ENCODE results near the gene INSIG1. TPM values are rescaled to one million over a fixed set of nuclear protein-coding genes. Genes with fewer than 3 reads are reported as not detected.

Gene INSIG1
- total RNA-seq, 4 donors from 2014 or later = 24.7 to 77.6 (median 64.6) TPM

GRCh38 chr7:155284496-155285274 is 13.0 kb upstream of the INSIG1 start:
- 67 to 77% methylated on average over 3 of the region's 10 CpGs for WGBS, 2 donors
- intact Hi-C loops (cut with DNase I) = no loop called here
- Histone ChIP-seq H3K9me3 (no peaks in the 10 kb centered on the region), H3K36me3 (no peaks in the 10 kb centered on the region), H3K27ac (no peak overlapping the region), H3K4me1 (peaks cover 0 to 24% (median 0%) of the 10 kb centered on the region in 3 donors), H3K4me3 (no peak overlapping the region), H3K27me3 (peaks cover 0 to 48% (median 0%) of the 10 kb centered on the region in 4 donors)
- TF ChIP-seq, protein P1, sequence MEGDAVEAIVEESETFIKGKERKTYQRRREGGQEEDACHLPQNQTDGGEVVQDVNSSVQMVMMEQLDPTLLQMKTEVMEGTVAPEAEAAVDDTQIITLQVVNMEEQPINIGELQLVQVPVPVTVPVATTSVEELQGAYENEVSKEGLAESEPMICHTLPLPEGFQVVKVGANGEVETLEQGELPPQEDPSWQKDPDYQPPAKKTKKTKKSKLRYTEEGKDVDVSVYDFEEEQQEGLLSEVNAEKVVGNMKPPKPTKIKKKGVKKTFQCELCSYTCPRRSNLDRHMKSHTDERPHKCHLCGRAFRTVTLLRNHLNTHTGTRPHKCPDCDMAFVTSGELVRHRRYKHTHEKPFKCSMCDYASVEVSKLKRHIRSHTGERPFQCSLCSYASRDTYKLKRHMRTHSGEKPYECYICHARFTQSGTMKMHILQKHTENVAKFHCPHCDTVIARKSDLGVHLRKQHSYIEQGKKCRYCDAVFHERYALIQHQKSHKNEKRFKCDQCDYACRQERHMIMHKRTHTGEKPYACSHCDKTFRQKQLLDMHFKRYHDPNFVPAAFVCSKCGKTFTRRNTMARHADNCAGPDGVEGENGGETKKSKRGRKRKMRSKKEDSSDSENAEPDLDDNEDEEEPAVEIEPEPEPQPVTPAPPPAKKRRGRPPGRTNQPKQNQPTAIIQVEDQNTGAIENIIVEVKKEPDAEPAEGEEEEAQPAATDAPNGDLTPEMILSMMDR (IDR thresholded peaks at IDR 0.05) = no peak
- TF ChIP-seq POLR2A (IDR thresholded peaks at IDR 0.05) = no peak
- DNase-seq = no peak

DNA sequence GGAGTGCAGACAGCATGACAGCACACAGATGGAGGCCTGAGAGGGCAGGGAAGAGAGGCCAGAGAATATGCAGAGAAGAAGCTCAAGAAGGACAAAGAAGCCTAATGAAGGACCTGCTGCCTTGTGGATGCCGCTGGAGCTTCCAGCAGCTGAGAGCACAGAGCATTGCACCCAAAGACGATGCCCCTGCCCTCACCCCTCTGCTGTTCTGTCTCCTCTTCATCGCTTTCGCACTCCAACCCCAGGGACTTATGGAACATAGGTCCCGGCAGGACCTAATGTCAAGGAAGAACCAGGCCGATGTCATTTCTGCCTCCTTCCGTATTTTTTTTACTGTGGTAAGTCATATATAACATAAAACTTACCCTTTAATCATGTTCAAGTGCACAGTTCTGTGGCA is 12.3 kb upstream of the INSIG1 start:
- Histone ChIP-seq H3K9me3 (no peaks in the 10 kb centered on the region), H3K36me3 (no peaks in the 10 kb centered on the region), H3K27me3 (peaks cover 0 to 48% (median 0%) of the 10 kb centered on the region in 4 donors), H3K4me3 (no peak overlapping the region), H3K27ac (no peak overlapping the region), H3K4me1 (peaks cover 0 to 22% (median 0%) of the 10 kb centered on the region in 3 donors)
- intact Hi-C loops (cut with DNase I) = no loop called here
- 91 to 95% methylated on average over 7 of the region's 7 CpGs for WGBS, 2 donors
- TF ChIP-seq POLR2A (IDR thresholded peaks at IDR 0.05) = no peak
- DNase-seq = no peak

DNA sequence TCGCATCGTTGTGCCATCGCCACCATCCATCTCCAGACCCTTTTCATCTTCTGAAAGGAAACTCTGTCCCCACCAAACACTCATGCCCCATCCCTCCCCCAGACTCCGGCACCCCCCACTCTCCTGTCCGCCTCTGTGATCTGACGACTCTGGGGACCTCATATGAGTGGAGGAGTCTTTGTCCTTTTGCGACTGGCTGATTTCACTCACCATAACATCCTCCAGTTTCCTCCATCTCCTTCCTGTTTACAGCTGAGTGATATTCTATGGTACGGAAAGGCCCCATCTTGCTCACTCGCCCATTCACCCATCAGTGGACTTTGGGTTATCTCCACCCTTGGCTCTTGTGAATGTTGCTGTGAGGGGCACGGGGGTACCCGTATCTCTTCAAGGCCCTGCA is 11.8 kb upstream of the INSIG1 start:
- TF ChIP-seq, protein P1 (IDR thresholded peaks at IDR 0.05) = no peak
- no peak for TF ChIP-seq POLR2A (IDR thresholded peaks at IDR 0.05)
- WGBS, 2 donors = 68 to 77% methylated on average over 11 of the region's 11 CpGs
- Histone ChIP-seq H3K27ac (no peak overlapping the region), H3K9me3 (no peaks in the 10 kb centered on the region), H3K36me3 (no peaks in the 10 kb centered on the region), H3K4me1 (peaks cover 0 to 18% (median 0%) of the 10 kb centered on the region in 3 donors), H3K4me3 (no peak overlapping the region), H3K27me3 (peaks cover 0 to 47% (median 0%) of the 10 kb centered on the region in 4 donors)
- intact Hi-C loops (cut with DNase I) = no loop called here
- no peak for DNase-seq

DNA sequence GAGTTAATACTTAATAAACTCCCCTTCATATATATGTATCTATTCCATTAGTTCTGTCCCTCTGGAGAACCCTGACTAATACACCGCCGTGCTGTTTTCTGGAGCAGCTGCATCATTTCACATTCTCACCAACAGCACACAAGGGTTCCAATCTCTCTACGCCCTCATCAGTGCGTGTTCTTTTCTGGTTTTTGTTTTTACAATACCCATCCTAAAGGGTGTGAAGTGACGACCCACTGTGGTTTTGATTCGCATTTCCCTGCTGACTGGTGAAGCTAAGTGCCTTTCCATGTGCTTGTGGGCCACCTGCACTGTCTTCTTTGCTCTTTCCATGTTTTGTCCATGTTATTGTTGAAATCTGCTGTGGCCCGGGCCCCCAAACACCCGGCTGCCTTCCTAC is 11.0 kb upstream of the INSIG1 start:
- Histone ChIP-seq H3K27ac (no peak overlapping the region), H3K4me3 (no peak overlapping the region), H3K4me1 (peaks cover 0 to 11% (median 0%) of the 10 kb centered on the region in 3 donors), H3K36me3 (no peaks in the 10 kb centered on the region), H3K27me3 (peaks cover 0 to 46% (median 0%) of the 10 kb centered on the region in 4 donors), H3K9me3 (no peaks in the 10 kb centered on the region)
- intact Hi-C loops (cut with DNase I) = no loop called here
- 71 to 75% methylated on average over 8 of the region's 8 CpGs for WGBS, 2 donors
- TF ChIP-seq, protein P1 (IDR thresholded peaks at IDR 0.05) = no peak
- no peak for TF ChIP-seq POLR2A (IDR thresholded peaks at IDR 0.05)
- no peak for DNase-seq

GRCh38 chr7:155287284-155287935 is 10.3 kb upstream of the INSIG1 start:
- WGBS, 2 donors = 74 to 78% methylated on average over 11 to 20 of the region's 26 CpGs
- TF ChIP-seq, protein P1 (IDR thresholded peaks at IDR 0.05) = no peak
- no peak for TF ChIP-seq POLR2A (IDR thresholded peaks at IDR 0.05)
- Histone ChIP-seq H3K4me1 (peaks cover 0 to 5% (median 0%) of the 10 kb centered on the region in 3 donors), H3K36me3 (no peaks in the 10 kb centered on the region), H3K9me3 (no peaks in the 10 kb centered on the region), H3K27me3 (peaks cover 0 to 46% (median 0%) of the 10 kb centered on the region in 4 donors), H3K4me3 (no peak overlapping the region), H3K27ac (no peak overlapping the region)
- intact Hi-C loops (cut with DNase I) = no loop called here
- DNase-seq = no peak

Data from esophagus squamous epithelium (tissue), 5 donors.